PC-9 (cell line): ENCODE results near the gene ANKRD6.

Experiments
- CTCF ChIP-seq: fragments of 200-600 bp; sonication (generic); conservative IDR thresholded peaks from 2 replicates; pipeline ENCODE4 v1.6.1; 2017; ENCODE audit warnings: mixed run types, antibody characterized with exemption, mild to moderate bottlenecking, moderate library complexity
- EZH2 ChIP-seq: fragments of 200-600 bp; sonication (generic); IDR thresholded peaks from 2 replicates; pipeline ENCODE4 v1.8.0; 2017; ENCODE audit warnings: antibody characterized with exemption, low read depth

- TF ChIP-seq CTCF (no peak), EZH2 (no peak)
Observed at GRCh38 chr6:89566930-89567629, 134.1 kb downstream of the ANKRD6 start.
